ENCODE measurements around the gene LOXL4.

LOXL4 gene

GRCh38 chr10:98307916-98308541 lies 40.0 kb upstream of the LOXL4 start:
- Mint-ChIP-seq H3K27ac (peak overlapping the region; percentile 60), H3K27me3 (ENCODE audit: low read depth, poor library complexity) (peaks cover 14% of the 10 kb centered on the region), H3K9me3 (peaks cover 9% of the 10 kb centered on the region), H3K4me1 (peaks cover 29% of the 10 kb centered on the region), H3K4me3 (peak overlapping the region; percentile 65), H3K36me3 (ENCODE audit: low read depth) (no peaks in the 10 kb centered on the region)
- no peak for DNase-seq
- no peak for TF ChIP-seq CTCF (IDR thresholded peaks at IDR 0.05)

DNA sequence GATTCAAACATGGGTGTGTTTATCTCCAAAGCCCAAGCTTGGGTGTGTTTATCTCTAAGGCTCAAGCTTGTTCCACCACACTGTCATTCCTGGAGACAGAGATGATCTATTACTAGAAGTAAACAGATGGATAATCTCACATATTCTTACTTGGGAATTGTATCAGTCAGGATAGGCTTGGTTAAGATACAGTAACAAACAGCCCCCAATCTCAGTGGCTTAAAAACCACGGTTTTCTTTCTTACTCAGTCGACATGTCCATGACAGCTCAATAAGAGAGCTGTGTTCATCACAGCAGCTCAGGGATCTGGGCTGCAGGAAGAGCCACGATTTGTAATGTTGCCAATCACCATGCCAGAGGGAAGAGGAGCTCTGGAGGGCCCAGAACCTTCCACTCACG lies 38.5 kb upstream of the LOXL4 start:
- no peaks in the 10 kb centered on the region for H3K36me3 Mint-ChIP-seq (ENCODE audit: low read depth)
- H3K27ac Mint-ChIP-seq, result no peak overlapping the region
- H3K4me3 Mint-ChIP-seq, result no peak overlapping the region
- peaks cover 32% of the 10 kb centered on the region for H3K4me1 Mint-ChIP-seq
- peaks cover 9% of the 10 kb centered on the region for H3K9me3 Mint-ChIP-seq
- no peak for TF ChIP-seq CTCF (IDR thresholded peaks at IDR 0.05)
- no peak for DNase-seq
- peaks cover 23% of the 10 kb centered on the region for H3K27me3 Mint-ChIP-seq (ENCODE audit: low read depth, poor library complexity)

GRCh38 chr10:98303569-98303968 lies 35.6 kb upstream of the LOXL4 start:
- Mint-ChIP-seq H3K4me3 (no peak overlapping the region), H3K36me3 (ENCODE audit: low read depth) (no peaks in the 10 kb centered on the region), H3K9me3 (peaks cover 9% of the 10 kb centered on the region), H3K27me3 (ENCODE audit: low read depth, poor library complexity) (peaks cover 16% of the 10 kb centered on the region), H3K4me1 (peaks cover 21% of the 10 kb centered on the region), H3K27ac (no peak overlapping the region)
- no peak for DNase-seq
- TF ChIP-seq CTCF (IDR thresholded peaks at IDR 0.05), result no peak

GRCh38 chr10:98302741-98303365 lies 34.9 kb upstream of the LOXL4 start:
- DNase-seq, result no peak
- Mint-ChIP-seq H3K4me1 (peaks cover 18% of the 10 kb centered on the region), H3K27me3 (ENCODE audit: low read depth, poor library complexity) (peaks cover 16% of the 10 kb centered on the region), H3K4me3 (no peak overlapping the region), H3K9me3 (peaks cover 9% of the 10 kb centered on the region), H3K36me3 (ENCODE audit: low read depth) (no peaks in the 10 kb centered on the region), H3K27ac (no peak overlapping the region)
- TF ChIP-seq CTCF (IDR thresholded peaks at IDR 0.05), result no peak

- no peak overlapping the region for H3K27ac Mint-ChIP-seq
- H3K4me1 Mint-ChIP-seq, result peaks cover 26% of the 10 kb centered on the region
- TF ChIP-seq CTCF (IDR thresholded peaks at IDR 0.05), result no peak
- H3K27me3 Mint-ChIP-seq (ENCODE audit: low read depth, poor library complexity), result peaks cover 16% of the 10 kb centered on the region
- peaks cover 9% of the 10 kb centered on the region for H3K9me3 Mint-ChIP-seq
- H3K4me3 Mint-ChIP-seq, result no peak overlapping the region
- DNase-seq, result no peak
- H3K36me3 Mint-ChIP-seq (ENCODE audit: low read depth), result no peaks in the 10 kb centered on the region
Measured at GRCh38 chr10:98301664-98302319, 33.8 kb upstream of the LOXL4 start.

Data from nephron progenitor cell (in vitro differentiated cells).